HG03139 (cell line): Measurements from ENCODE around the gene AKR1C2.
"Not testable (repeated sequence)": the region's sequence is repeated elsewhere in the genome, so short reads cannot be mapped to it uniquely, and the experiment has no call there.

Source experiments
- ATAC-seq: cut with Tn5 transposase; IDR thresholded peaks from one replicate; pipeline ENCODE4 v1.9.1; 2021; ENCODE audit not compliant: unreplicated experiment

AKR1C2 gene

GRCh38 chr10:4990217-4990616 lies 13.4 kb downstream of the AKR1C2 start:
- ATAC-seq = no peak

- ATAC-seq = not testable (repeated sequence)
These were observed 15.5 kb downstream of the AKR1C2 start for GRCh38 chr10:4988000-4988641.

- ATAC-seq = no peak
These were observed 18.6 kb downstream of the AKR1C2 start for GRCh38 chr10:4984971-4985594.

- ATAC-seq = no peak
These were observed 19.4 kb downstream of the AKR1C2 start for GRCh38 chr10:4984223-4984622.

GRCh38 chr10:4983615-4984216 lies 19.9 kb downstream of the AKR1C2 start:
- ATAC-seq = no peak

- no peak for ATAC-seq
These were observed 20.9 kb downstream of the AKR1C2 start for GRCh38 chr10:4982764-4983226.

GRCh38 chr10:4981722-4982471 lies 21.8 kb downstream of the AKR1C2 start:
- ATAC-seq = no peak

- no peak for ATAC-seq
These were observed 22.9 kb downstream of the AKR1C2 start for GRCh38 chr10:4980793-4981192.

- ATAC-seq = no peak
These were observed 24.8 kb downstream of the AKR1C2 start for GRCh38 chr10:4978870-4979269.

- no peak for ATAC-seq
These were observed 26.6 kb downstream of the AKR1C2 start for GRCh38 chr10:4977025-4977424.

GRCh38 chr10:4974400-4974799 lies 29.3 kb downstream of the AKR1C2 start:
- not testable (repeated sequence) for ATAC-seq

GRCh38 chr10:4973294-4973693 lies 30.4 kb downstream of the AKR1C2 start:
- ATAC-seq = not testable (repeated sequence)

- not testable (repeated sequence) for ATAC-seq
These were observed 31.1 kb downstream of the AKR1C2 start for GRCh38 chr10:4972369-4973142.

GRCh38 chr10:4970362-4970761 lies 33.3 kb downstream of the AKR1C2 start:
- ATAC-seq = not testable (repeated sequence)

GRCh38 chr10:4969289-4969688 lies 34.4 kb downstream of the AKR1C2 start:
- not testable (repeated sequence) for ATAC-seq

GRCh38 chr10:4967189-4967588 lies 36.5 kb downstream of the AKR1C2 start:
- ATAC-seq = not testable (repeated sequence)

- ATAC-seq = not testable (repeated sequence)
These were observed 37.9 kb downstream of the AKR1C2 start for GRCh38 chr10:4965763-4966162.

GRCh38 chr10:4963815-4964154 lies 39.9 kb downstream of the AKR1C2 start:
- ATAC-seq = not testable (repeated sequence)

GRCh38 chr10:4962876-4963814 lies 40.5 kb downstream of the AKR1C2 start, which contains the start of gene AKR1C1:
TSS of gene AKR1C1 (plus strand) at chr10:4963415. CDS start at chr10:4963445, 30 bp downstream.
- not testable (repeated sequence) for ATAC-seq

- not testable (repeated sequence) for ATAC-seq
These were observed 41.3 kb downstream of the AKR1C2 start for GRCh38 chr10:4962308-4962707.
